K562 (cell line): ENCODE results near the gene IFRD1. TPM values are rescaled to one million over a fixed set of nuclear protein-coding genes. Genes with fewer than 3 reads are reported as not detected.
A peak's percentile ranks its signal among the peaks of the same experiment; 100 is the strongest.

Source experiments
- CBX3 ChIP-seq, 2 experiments: IDR thresholded peaks; 1 replicate in 1 of 2; 2 replicates in 1 of 2; pipeline ENCODE4 v1.6.1; 2012; ENCODE audit warnings: inconsistent platforms in 2 of 2, low read length in 2 of 2, borderline replicate concordance in 1 of 2, control low read depth in 1 of 2
- CEBPG ChIP-seq, 3 experiments: fragments of 200-800 bp in 1 of 3; sonication (Bioruptor generic) in 1 of 3; sonication (generic) in 1 of 3; formaldehyde crosslinking in 1 of 3; IDR thresholded peaks in 2 of 3; conservative IDR thresholded peaks in 1 of 3; 2 replicates each; pipeline versions ENCODE4 v1.6.1 to v1.8.0; 2016 to 2022; ENCODE audit warnings: missing compliant biosample characterization in 2 of 3, missing genetic modification characterization in 2 of 3, mild to moderate bottlenecking in 1 of 3, missing genetic modification reagents in 1 of 3
- CREB1 ChIP-seq, 2 experiments: sonication (generic) in 1 of 2; formaldehyde crosslinking in 1 of 2; IDR thresholded peaks; 2 replicates each; pipeline versions ENCODE4 v1.6.1 to v1.8.0; 2012 to 2022; ENCODE audit warnings: inconsistent platforms in 1 of 2, mild to moderate bottlenecking in 1 of 2, missing genetic modification reagents in 1 of 2, moderate library complexity in 1 of 2
- DACH1 ChIP-seq: fragments of 450-650 bp; IDR thresholded peaks from 2 replicates; pipeline ENCODE4 v1.6.1; 2018; ENCODE audit not compliant: partially characterized antibody
- ELK3 ChIP-seq: fragments of 450-650 bp; formaldehyde crosslinking; IDR thresholded peaks from 2 replicates; pipeline ENCODE4 v1.4.0; 2020; ENCODE audit warnings: mild to moderate bottlenecking
- FOXJ3 ChIP-seq: sonication (generic); formaldehyde crosslinking; IDR thresholded peaks from 2 replicates; pipeline ENCODE4 v1.4.0; 2020; ENCODE audit warnings: mild to moderate bottlenecking, missing genetic modification reagents
- HDAC1 ChIP-seq, 2 experiments: fragments of 450-650 bp; IDR thresholded peaks; 2 replicates each; pipeline ENCODE4 v1.6.1; 2016 to 2017; ENCODE audit warnings: inconsistent platforms in 1 of 2, mild to moderate bottlenecking in 1 of 2, moderate library complexity in 1 of 2
- KAT8 ChIP-seq: fragments of 450-650 bp; IDR thresholded peaks from 2 replicates; pipeline ENCODE4 v1.6.1; 2016; ENCODE audit warnings: low read depth, mild to moderate bottlenecking
- NFIC ChIP-seq: fragments of 450-650 bp; IDR thresholded peaks from 2 replicates; pipeline ENCODE4 v1.6.1; 2017; ENCODE audit warnings: mild to moderate bottlenecking, inconsistent platforms
- POLR3G ChIP-seq: IDR thresholded peaks from 2 replicates; pipeline ENCODE4 v1.6.1; 2011; ENCODE audit not compliant: insufficient read length, insufficient replicate concordance; ENCODE audit errors: extremely low read depth
- SMAD4 ChIP-seq: fragments of 250-450 bp; sonication (Bioruptor Pico); conservative IDR thresholded peaks from 2 replicates; pipeline ENCODE4 v1.8.0; 2021; ENCODE audit warnings: inconsistent platforms, mild to moderate bottlenecking, moderate library complexity
- ZHX1 ChIP-seq: fragments of 150-350 bp; conservative IDR thresholded peaks from 2 replicates; pipeline ENCODE4 v1.6.1; 2014; ENCODE audit warnings: low read length
- ZKSCAN1 ChIP-seq: fragments of 150-350 bp; IDR thresholded peaks from 2 replicates; pipeline ENCODE4 v1.6.1; 2016; ENCODE audit warnings: low read depth, low read length
- ZNF140 ChIP-seq: fragments of 250-450 bp; sonication (Bioruptor Pico); IDR thresholded peaks from 2 replicates; pipeline ENCODE4 v1.8.0; 2021; ENCODE audit warnings: moderate library complexity, mild to moderate bottlenecking, inconsistent platforms
- ZNF197 ChIP-seq: fragments of 200-800 bp; sonication (Bioruptor generic); IDR thresholded peaks from 2 replicates; pipeline ENCODE4 v1.6.1; 2016; ENCODE audit warnings: low read depth, missing genetic modification characterization, missing compliant biosample characterization
- polyA plus RNA-seq, 8 experiments: library from polyadenylated mRNA; depleted of rRNA in 4 of 8; stranded (reverse) in 5 of 8; unstranded in 3 of 8; fragments of >200 nt; fragmentation: Nextera tagmentation in 2 of 8; fragmentation: Illumina TruSeq in 1 of 8; extraction: Ambion mirVana in 2 of 8; extraction: Trizol in 1 of 8; gene quantifications; 2 replicates each; pipeline versions ENCODE4 v1.2.1 to v1.2.3, GENCODE V29; 2011 to 2014; ENCODE audit warnings: inconsistent platforms in 1 of 8, missing spikeins in 1 of 8
- total RNA-seq, 7 experiments: library from RNA; depleted of rRNA in 6 of 7; stranded (reverse); fragments of >200 nt in 6 of 7; fragmentation: Illumina TruSeq in 2 of 7; extraction: Trizol in 2 of 7; gene quantifications; 2 replicates each; pipeline versions ENCODE4 v1.2.1 to v1.2.3, GENCODE V29; 2011 to 2021; ENCODE audit warnings: low replicate concordance in 1 of 7
- TF ChIP-seq, protein P1 (sequence below): sonication (generic); formaldehyde crosslinking; IDR thresholded peaks from 2 replicates; pipeline ENCODE4 v1.8.0; 2022; ENCODE audit warnings: mild to moderate bottlenecking, missing genetic modification reagents
- TF ChIP-seq, protein P2 (sequence below), 2 experiments: IDR thresholded peaks in 1 of 2; conservative IDR thresholded peaks in 1 of 2; 2 replicates each; pipeline ENCODE4 v1.6.1; 2016; ENCODE audit warnings: low read depth in 2 of 2, mild to moderate bottlenecking in 1 of 2, missing compliant biosample characterization in 1 of 2, missing genetic modification characterization in 1 of 2, moderate library complexity in 1 of 2
- TF ChIP-seq, protein P3 (sequence below): IDR thresholded peaks from 2 replicates; pipeline ENCODE4 v1.6.1; 2011; ENCODE audit warnings: borderline replicate concordance, low read depth, mild to moderate bottlenecking, moderate library complexity, low read length; ENCODE audit not compliant: insufficient read depth, poor library complexity, severe bottlenecking

Gene IFRD1
- total and polyA plus RNA-seq, 9 of the 15 experiments (the other 6 are each of a cell fraction or from before 2014, with no cell fraction given) = 27.6 to 81.8 (median 68.1) TPM

DNA sequence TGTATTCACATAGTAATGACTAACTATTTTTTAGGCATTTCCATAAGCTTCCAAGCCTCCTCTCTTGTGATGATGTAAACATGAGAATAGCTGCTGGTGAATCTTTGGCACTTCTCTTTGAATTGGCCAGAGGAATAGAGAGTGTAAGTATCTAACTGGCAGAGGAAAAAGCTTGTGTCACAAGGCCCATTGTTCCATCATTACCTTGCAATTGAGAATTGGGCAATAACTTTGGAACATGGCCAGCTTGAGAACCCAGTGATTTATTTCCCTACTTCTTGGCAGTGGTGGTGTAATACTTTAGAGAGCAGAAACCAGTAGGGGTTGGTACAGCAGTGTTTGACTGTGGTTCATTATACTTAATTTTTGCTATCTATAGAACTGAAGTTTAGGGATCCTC, 12.0 kb downstream of the IFRD1 start (continued):
- TF ChIP-seq, protein P1, sequence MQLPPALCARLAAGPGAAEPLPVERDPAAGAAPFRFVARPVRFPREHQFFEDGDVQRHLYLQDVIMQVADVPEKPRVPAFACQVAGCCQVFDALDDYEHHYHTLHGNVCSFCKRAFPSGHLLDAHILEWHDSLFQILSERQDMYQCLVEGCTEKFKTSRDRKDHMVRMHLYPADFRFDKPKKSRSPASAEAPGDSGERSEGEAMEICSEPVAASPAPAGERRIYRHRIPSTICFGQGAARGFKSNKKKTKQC = no peak
- TF ChIP-seq CEBPG (CRISPR knock-in tag; IDR thresholded peaks at IDR 0.05) (no peak), CEBPG (tag; conservative IDR thresholded peaks at IDR 0.05 in 1 of 2, IDR thresholded peaks at IDR 0.05 in 1 of 2) (peak; percentile 71 to 97), SMAD4 (no peak), KAT8 (no peak), ZNF197 (CRISPR knock-in tag) (no peak), ZKSCAN1 (no peak), POLR3G (no peak), DACH1 (no peak), HDAC1 (IDR thresholded peaks at IDR 0.05) (no peak), FOXJ3 (CRISPR knock-in tag) (no peak), ELK3 (CRISPR knock-in tag) (no peak), CBX3 (IDR thresholded peaks at IDR 0.05; ENCODE audit: borderline replicate concordance in 1 of 2, low read length in 2 of 2) (no peak), CREB1 (IDR thresholded peaks at IDR 0.05) (no peak), CREB1 (CRISPR knock-in tag; IDR thresholded peaks at IDR 0.05) (no peak), ZHX1 (no peak), NFIC (peak; percentile 55), ZNF140 (CRISPR knock-in tag) (no peak)
- TF ChIP-seq, protein P2, sequence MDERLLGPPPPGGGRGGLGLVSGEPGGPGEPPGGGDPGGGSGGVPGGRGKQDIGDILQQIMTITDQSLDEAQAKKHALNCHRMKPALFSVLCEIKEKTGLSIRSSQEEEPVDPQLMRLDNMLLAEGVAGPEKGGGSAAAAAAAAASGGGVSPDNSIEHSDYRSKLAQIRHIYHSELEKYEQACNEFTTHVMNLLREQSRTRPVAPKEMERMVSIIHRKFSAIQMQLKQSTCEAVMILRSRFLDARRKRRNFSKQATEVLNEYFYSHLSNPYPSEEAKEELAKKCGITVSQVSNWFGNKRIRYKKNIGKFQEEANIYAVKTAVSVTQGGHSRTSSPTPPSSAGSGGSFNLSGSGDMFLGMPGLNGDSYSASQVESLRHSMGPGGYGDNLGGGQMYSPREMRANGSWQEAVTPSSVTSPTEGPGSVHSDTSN (CRISPR knock-in tag; IDR thresholded peaks at IDR 0.05; ENCODE audit: low read depth) = no peak
- TF ChIP-seq, protein P2 (tag; conservative IDR thresholded peaks at IDR 0.05; ENCODE audit: low read depth) = peak; percentile 82
- TF ChIP-seq, protein P3, sequence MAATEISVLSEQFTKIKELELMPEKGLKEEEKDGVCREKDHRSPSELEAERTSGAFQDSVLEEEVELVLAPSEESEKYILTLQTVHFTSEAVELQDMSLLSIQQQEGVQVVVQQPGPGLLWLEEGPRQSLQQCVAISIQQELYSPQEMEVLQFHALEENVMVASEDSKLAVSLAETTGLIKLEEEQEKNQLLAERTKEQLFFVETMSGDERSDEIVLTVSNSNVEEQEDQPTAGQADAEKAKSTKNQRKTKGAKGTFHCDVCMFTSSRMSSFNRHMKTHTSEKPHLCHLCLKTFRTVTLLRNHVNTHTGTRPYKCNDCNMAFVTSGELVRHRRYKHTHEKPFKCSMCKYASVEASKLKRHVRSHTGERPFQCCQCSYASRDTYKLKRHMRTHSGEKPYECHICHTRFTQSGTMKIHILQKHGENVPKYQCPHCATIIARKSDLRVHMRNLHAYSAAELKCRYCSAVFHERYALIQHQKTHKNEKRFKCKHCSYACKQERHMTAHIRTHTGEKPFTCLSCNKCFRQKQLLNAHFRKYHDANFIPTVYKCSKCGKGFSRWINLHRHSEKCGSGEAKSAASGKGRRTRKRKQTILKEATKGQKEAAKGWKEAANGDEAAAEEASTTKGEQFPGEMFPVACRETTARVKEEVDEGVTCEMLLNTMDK = no peak
